ENCODE results near the gene DEFB116.
A peak's percentile ranks its signal among the peaks of the same experiment; 100 is the strongest.
"Not testable (repeated sequence)": the region's sequence is repeated elsewhere in the genome, so short reads cannot be mapped to it uniquely, and the experiment has no call there.

Gene DEFB116

GRCh38 chr20:31308535-31309162 is at the start of gene DEFB116:
DEFB116 (minus strand) TSS chr20:31308585; CDS start chr20:31308585, 0 bp downstream.
- DNase-seq = no peak

GRCh38 chr20:31355981-31356380 is 47.6 kb upstream of the DEFB116 start:
- no peak for DNase-seq

GRCh38 chr20:31341470-31341869 is 33.1 kb upstream of the DEFB116 start:
- no peak for DNase-seq

DNA sequence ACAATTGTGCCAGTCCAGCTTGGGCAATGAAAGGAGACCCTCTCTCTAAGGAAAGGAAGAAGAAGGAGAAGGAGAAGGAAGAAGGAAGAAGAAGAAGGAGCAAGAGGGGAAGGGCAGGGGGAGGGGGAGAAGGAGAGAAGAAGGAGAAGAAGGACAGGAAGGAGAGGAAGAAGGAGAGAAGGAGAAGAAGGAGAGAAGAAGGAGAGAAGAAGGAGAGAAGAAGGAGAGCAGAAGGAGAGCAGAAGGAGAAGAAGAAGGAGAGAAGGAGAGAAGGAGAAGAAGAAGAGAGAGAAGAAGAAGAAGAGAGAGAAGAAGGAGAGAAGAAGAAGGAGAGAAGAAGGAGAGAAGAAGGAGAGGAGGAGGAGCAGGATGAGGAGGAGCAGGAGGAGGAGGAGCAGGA is 22.5 kb upstream of the DEFB116 start:
- DNase-seq = no peak

- DNase-seq = no peak
Observed at GRCh38 chr20:31322504-31322903, 14.1 kb upstream of the DEFB116 start.

GRCh38 chr20:31284964-31285363 is 23.4 kb downstream of the DEFB116 start:
- DNase-seq = not testable (repeated sequence)

GRCh38 chr20:31278178-31278577 is 30.2 kb downstream of the DEFB116 start:
- no peak for DNase-seq

DNA sequence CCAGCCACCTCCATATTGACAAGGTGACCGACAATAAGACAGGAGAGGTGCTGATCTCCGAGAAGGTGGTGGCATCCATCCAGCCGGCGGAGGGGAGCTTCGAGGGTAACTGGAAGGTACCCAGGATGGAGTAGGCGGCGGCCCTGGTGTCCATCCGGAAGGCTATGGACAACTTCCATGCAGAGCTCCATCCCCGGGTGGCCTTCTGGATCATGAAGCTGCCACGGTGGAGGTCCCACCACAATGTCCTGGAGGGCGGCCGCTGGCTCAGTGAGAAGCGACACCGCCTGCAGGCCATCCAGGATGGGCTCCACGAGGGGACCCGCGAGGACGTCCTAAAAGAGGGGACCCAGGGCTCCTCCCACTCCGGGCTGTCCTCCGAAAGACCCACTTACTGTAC is 33.9 kb downstream of the DEFB116 start:
- DNase-seq = no peak

DNA sequence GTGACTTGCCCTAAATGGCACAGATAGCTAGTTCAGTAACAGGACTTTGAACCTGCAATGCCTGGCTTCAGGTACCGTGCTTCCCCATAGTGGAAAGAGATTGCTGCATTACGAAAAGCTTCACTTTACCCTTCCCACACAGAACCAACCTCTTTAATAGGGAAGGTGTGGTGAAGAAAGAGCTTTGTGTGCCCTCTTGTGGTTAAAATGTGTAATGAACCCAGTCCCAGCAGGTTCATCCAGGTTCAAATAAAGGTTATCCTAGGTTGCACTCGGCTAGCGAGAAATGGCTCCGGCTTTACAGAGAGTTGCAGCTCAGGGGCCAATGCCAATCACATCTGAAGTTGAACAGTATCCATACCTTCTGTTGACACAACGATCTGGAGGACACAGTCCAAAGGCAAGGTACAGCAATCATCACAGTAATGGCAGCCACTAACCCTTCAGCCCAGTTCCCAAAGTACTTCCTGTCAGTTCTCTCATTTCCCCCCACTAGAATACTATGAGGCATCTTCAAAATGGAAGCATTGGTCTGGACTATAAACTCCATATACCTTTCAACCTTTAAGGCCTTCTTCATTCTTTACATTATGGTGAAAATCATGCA is 48.0 kb downstream of the DEFB116 start:
- peak; percentile 9 for DNase-seq

GRCh38 chr20:31257364-31257763 is 51.0 kb downstream of the DEFB116 start, which contains the start of gene DEFB115:
DEFB115 (plus strand) TSS chr20:31257664; CDS start chr20:31257664, 0 bp downstream.
- no peak for DNase-seq

DNA sequence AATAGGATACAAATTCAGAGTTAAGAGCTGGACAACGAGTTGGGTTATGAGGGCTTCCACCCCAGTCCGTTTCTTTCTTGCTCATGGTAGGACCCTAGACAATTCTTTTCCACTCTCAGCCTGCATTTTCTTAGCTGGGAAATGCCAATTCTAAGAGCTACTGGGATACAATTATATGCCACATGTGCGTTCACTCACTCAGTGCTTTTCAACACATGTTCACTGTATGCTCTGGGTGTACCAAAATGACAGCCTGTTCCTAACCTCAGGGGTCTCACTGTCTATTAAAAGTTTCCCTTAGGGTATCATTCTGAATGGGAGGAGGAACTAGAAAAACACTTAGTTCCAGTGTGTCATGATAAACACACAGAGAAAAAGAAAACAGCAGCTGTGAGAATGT is 51.4 kb downstream of the DEFB116 start:
- no peak for DNase-seq
